ENCODE data around the gene UNC13C.

The UNC13C gene

GRCh38 chr15:54149115-54149531, 170.9 kb downstream of the UNC13C start:
- Histone ChIP-seq H3K79me2 (ENCODE audit: insufficient read depth, low read depth) (no peaks in the 10 kb centered on the region), H3K9ac (no peak overlapping the region), H3K36me3 (ENCODE audit: insufficient read depth) (no peaks in the 10 kb centered on the region), H3K4me2 (peak overlapping the region; percentile 77), H2AFZ (ENCODE audit: low read depth) (no peak overlapping the region; the same call in 1 of the 2 replicates), H3K27me3 (ENCODE audit: insufficient read depth, low read depth) (no peaks in the 10 kb centered on the region), H3K4me3 (IDR thresholded peaks at IDR 0.05; ENCODE audit: insufficient read depth, low read depth, low read length) (no peak overlapping the region), H3K4me1 (ENCODE audit: low read depth, poor library complexity, severe bottlenecking) (peaks cover 58% of the 10 kb centered on the region), H3K27ac (peak overlapping the region; percentile 68), H4K20me1 (ENCODE audit: insufficient read depth) (no peaks in the 10 kb centered on the region)
- no peak for TF ChIP-seq CTCF (conservative IDR thresholded peaks at IDR 0.05; ENCODE audit: low read depth, low read length)

GRCh38 chr15:54150255-54150654, 172.0 kb downstream of the UNC13C start:
- Histone ChIP-seq H2AFZ (ENCODE audit: low read depth) (no peak overlapping the region), H3K4me2 (peak overlapping the region; percentile 77), H3K36me3 (ENCODE audit: insufficient read depth) (no peaks in the 10 kb centered on the region)

GRCh38 chr15:54159012-54159411, 180.8 kb downstream of the UNC13C start:
- Histone ChIP-seq H2AFZ (ENCODE audit: low read depth) (peak overlapping the region; percentile 43; the same call in 1 of the 2 replicates), H4K20me1 (ENCODE audit: insufficient read depth) (no peaks in the 10 kb centered on the region), H3K4me1 (ENCODE audit: low read depth, poor library complexity, severe bottlenecking) (peaks cover 90% of the 10 kb centered on the region), H3K27ac (peak overlapping the region; percentile 86), H3K36me3 (ENCODE audit: insufficient read depth) (no peaks in the 10 kb centered on the region), H3K9ac (peak overlapping the region; percentile 27; the same call in 1 of the 2 replicates), H3K4me2 (peak overlapping the region; percentile 75), H3K79me2 (ENCODE audit: insufficient read depth, low read depth) (no peaks in the 10 kb centered on the region), H3K4me3 (IDR thresholded peaks at IDR 0.05; ENCODE audit: insufficient read depth, low read depth, low read length) (no peak overlapping the region), H3K27me3 (ENCODE audit: insufficient read depth, low read depth) (no peaks in the 10 kb centered on the region)
- no peak for TF ChIP-seq CTCF (conservative IDR thresholded peaks at IDR 0.05; ENCODE audit: low read depth, low read length)

More at GRCh38 chr15:54150255-54150654, 172.0 kb downstream of the UNC13C start:
- no peak overlapping the region for H3K4me3 ChIP-seq (IDR thresholded peaks at IDR 0.05; ENCODE audit: insufficient read depth, low read depth, low read length)
- H3K27me3 ChIP-seq (ENCODE audit: insufficient read depth, low read depth) = no peaks in the 10 kb centered on the region
- no peak overlapping the region for H3K9ac ChIP-seq
- peaks cover 61% of the 10 kb centered on the region for H3K4me1 ChIP-seq (ENCODE audit: low read depth, poor library complexity, severe bottlenecking)
- no peak for TF ChIP-seq CTCF (conservative IDR thresholded peaks at IDR 0.05; ENCODE audit: low read depth, low read length)
- H3K79me2 ChIP-seq (ENCODE audit: insufficient read depth, low read depth) = no peaks in the 10 kb centered on the region
- peak overlapping the region; percentile 68 for H3K27ac ChIP-seq
- H4K20me1 ChIP-seq (ENCODE audit: insufficient read depth) = no peaks in the 10 kb centered on the region

GRCh38 chr15:54187325-54187724, 209.1 kb downstream of the UNC13C start:
- no peak for TF ChIP-seq CTCF (conservative IDR thresholded peaks at IDR 0.05; ENCODE audit: low read depth, low read length)
- Histone ChIP-seq H3K79me2 (ENCODE audit: insufficient read depth, low read depth) (no peaks in the 10 kb centered on the region), H3K4me2 (peak overlapping the region; percentile 76), H3K36me3 (ENCODE audit: insufficient read depth) (no peaks in the 10 kb centered on the region), H4K20me1 (ENCODE audit: insufficient read depth) (no peaks in the 10 kb centered on the region), H3K27me3 (ENCODE audit: insufficient read depth, low read depth) (no peaks in the 10 kb centered on the region), H3K4me1 (ENCODE audit: low read depth, poor library complexity, severe bottlenecking) (peaks cover 24% of the 10 kb centered on the region), H3K4me3 (IDR thresholded peaks at IDR 0.05; ENCODE audit: insufficient read depth, low read depth, low read length) (no peak overlapping the region), H3K27ac (peak overlapping the region; percentile 66), H2AFZ (ENCODE audit: low read depth) (peak overlapping the region; percentile 32; the same call in 1 of the 2 replicates), H3K9ac (peak overlapping the region; percentile 24; the same call in 1 of the 2 replicates)

All from KMS-11 (cell line).